Smooth muscle cell (in vitro differentiated cells): Measurements from ENCODE around the gene COASY. TPM values are rescaled to one million over a fixed set of nuclear protein-coding genes. Genes with fewer than 3 reads are reported as not detected.

ENCODE experiments used
- DNase-seq: peaks from one replicate; lab custom pipeline; 2025; ENCODE audit not compliant: unreplicated experiment; lab: John Stamatoyannopoulos, UW
- H2AFZ ChIP-seq: fragments of 200-600 bp; sonication (generic); 2 replicates; pipeline ENCODE4 v1.6.0; 2016; ENCODE audit warnings: antibody characterized with exemption, low read depth, mild to moderate bottlenecking
- H3F3A ChIP-seq: fragments of 200-600 bp; sonication (generic); 2 replicates; pipeline ENCODE4 v1.6.0; 2017; ENCODE audit warnings: antibody characterized with exemption, low read depth
- H3K27ac ChIP-seq: fragments of 200-600 bp; sonication (generic); 2 replicates; pipeline ENCODE4 v1.5.1; 2016; ENCODE audit warnings: low read depth, mild to moderate bottlenecking
- H3K27me3 ChIP-seq: fragments of 200-600 bp; sonication (generic); 2 replicates; pipeline ENCODE4 v1.6.1; 2016; ENCODE audit warnings: low read depth, mild to moderate bottlenecking
- H3K36me3 ChIP-seq: fragments of 200-600 bp; sonication (generic); 2 replicates; pipeline ENCODE4 v1.5.1; 2016; ENCODE audit warnings: low read depth
- H3K4me1 ChIP-seq: fragments of 200-600 bp; sonication (generic); 2 replicates; pipeline ENCODE4 v1.5.1; 2016; ENCODE audit warnings: low read depth
- H3K4me2 ChIP-seq: fragments of 200-600 bp; sonication (generic); 2 replicates; pipeline ENCODE4 v1.6.0; 2016; ENCODE audit warnings: mild to moderate bottlenecking
- H3K4me3 ChIP-seq: fragments of 200-600 bp; sonication (generic); 2 replicates; pipeline ENCODE4 v1.5.1; 2016; ENCODE audit warnings: mild to moderate bottlenecking
- H3K79me2 ChIP-seq: fragments of 200-600 bp; sonication (generic); 2 replicates; pipeline ENCODE4 v1.6.0; 2016; ENCODE audit warnings: low read depth, mild to moderate bottlenecking
- H3K9ac ChIP-seq: fragments of 200-600 bp; sonication (generic); 2 replicates; pipeline ENCODE4 v1.6.0; 2016; ENCODE audit warnings: low read depth
- H3K9me3 ChIP-seq: fragments of 200-600 bp; sonication (generic); replicated peaks from 2 replicates; pipeline ENCODE4 v1.5.1; 2016; ENCODE audit warnings: low read depth
- H4K20me1 ChIP-seq: fragments of 200-600 bp; sonication (generic); 2 replicates; pipeline ENCODE4 v1.6.0; 2016; ENCODE audit warnings: low read depth
- CTCF ChIP-seq: fragments of 200-600 bp; sonication (generic); IDR thresholded peaks from 2 replicates; pipeline ENCODE4 v1.5.1; 2017; ENCODE audit warnings: borderline replicate concordance, mild to moderate bottlenecking, antibody characterized with exemption; ENCODE audit not compliant: insufficient read depth, poor library complexity, severe bottlenecking
- WGBS: methylation state at CpG from one replicate; pipeline ENCODE4 v1.1.7; 2016; ENCODE audit warnings: low lambda C conversion rate; 5-methylcytosine and 5-hydroxymethylcytosine counted together
- polyA plus RNA-seq: library from polyadenylated mRNA; unstranded; fragments of >200 nt; fragmentation: Nextera tagmentation; extraction: Ambion mirVana; gene quantifications from 2 replicates; pipeline ENCODE4 v1.2.1, GENCODE V29; 2016
- total RNA-seq: library from RNA; depleted of rRNA; stranded (reverse); fragments of >200 nt; gene quantifications from 2 replicates; pipeline ENCODE4 v1.2.3, GENCODE V29; 2014

COASY gene
- total and polyA plus RNA-seq, 2 experiments from 2014 or later: 23.2 to 68.2 TPM

GRCh38 chr17:42518755-42519545, 43.0 kb upstream of the COASY start:
- Histone ChIP-seq H2AFZ (no peak overlapping the region), H3K4me3 (no peak overlapping the region), H3K4me2 (peak overlapping the region; percentile 71), H3K79me2 (no peaks in the 10 kb centered on the region), H3K27me3 (no peaks in the 10 kb centered on the region), H3K4me1 (peaks cover 36% of the 10 kb centered on the region), H3F3A (peaks cover 13% of the 10 kb centered on the region), H3K9me3 (no peaks in the 10 kb centered on the region), H4K20me1 (no peaks in the 10 kb centered on the region), H3K9ac (peak overlapping the region; percentile 91), H3K36me3 (no peaks in the 10 kb centered on the region), H3K27ac (peak overlapping the region; percentile 98)
- DNase-seq: no peak
- WGBS: 79% methylated on average over 6 of the region's 6 CpGs
- TF ChIP-seq CTCF: no peak

DNA sequence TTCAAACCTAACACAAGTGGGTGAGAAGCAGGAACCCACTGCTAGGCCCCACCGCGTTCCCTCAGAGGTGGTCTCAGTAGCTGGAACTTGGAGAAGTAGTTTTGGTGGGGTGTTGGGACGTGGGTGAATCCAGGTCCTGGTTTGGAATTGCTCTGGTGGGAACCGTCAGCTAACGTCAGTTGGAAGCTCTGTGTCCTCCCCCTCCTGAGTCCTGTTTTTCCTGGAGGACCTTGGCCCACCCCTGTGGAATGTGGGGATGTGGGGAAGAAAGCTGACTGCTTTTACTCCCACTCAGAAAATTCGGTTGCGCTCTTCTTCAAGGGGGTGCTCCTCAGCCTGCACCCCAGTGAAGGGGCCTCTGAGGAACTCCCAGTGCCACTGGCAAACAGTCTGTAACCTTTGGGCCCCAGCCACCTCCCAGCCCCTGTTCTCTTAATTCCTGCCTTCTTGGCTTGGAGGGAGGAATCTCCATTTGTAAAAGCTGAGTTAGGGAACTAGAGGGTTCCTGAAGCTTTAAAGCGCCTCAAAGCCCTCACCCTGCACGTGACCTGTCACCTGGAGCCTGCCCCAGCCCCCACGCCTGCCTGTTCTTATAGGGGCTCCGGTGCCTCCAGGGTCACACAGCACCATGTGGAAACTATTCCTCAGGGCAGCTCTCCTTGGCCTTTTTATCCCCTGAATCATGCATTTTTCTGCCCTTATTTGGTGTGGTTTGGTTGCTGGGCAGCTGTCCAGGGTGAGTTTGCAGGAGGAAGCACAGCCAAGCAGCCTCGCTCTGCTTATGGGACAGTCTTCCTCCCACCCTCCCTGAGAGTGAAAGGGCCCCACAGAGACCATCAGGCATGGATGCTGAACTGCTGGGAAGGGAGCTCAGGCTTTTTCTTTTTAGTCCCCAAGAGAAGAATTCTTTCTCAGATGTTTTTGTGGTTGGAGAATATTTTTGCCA, 42.1 kb upstream of the COASY start:
- H3F3A ChIP-seq: peaks cover 13% of the 10 kb centered on the region
- H3K4me2 ChIP-seq: peak overlapping the region; percentile 71
- no peaks in the 10 kb centered on the region for H3K36me3 ChIP-seq
- TF ChIP-seq CTCF: no peak
- H3K27me3 ChIP-seq: no peaks in the 10 kb centered on the region
- H3K79me2 ChIP-seq: no peaks in the 10 kb centered on the region
- no peak overlapping the region for H2AFZ ChIP-seq
- H3K9me3 ChIP-seq: no peaks in the 10 kb centered on the region
- peak; percentile 35 for DNase-seq
- H3K4me1 ChIP-seq: peaks cover 36% of the 10 kb centered on the region
- peak overlapping the region; percentile 91 for H3K9ac ChIP-seq
- H3K4me3 ChIP-seq: no peak overlapping the region
- WGBS: 16% methylated on average over 12 of the region's 12 CpGs
- no peaks in the 10 kb centered on the region for H4K20me1 ChIP-seq
- H3K27ac ChIP-seq: peak overlapping the region; percentile 98

- DNase-seq: no peak
- TF ChIP-seq CTCF: peak; percentile 33
- H3K4me2 ChIP-seq: peak overlapping the region; percentile 69
- no peaks in the 10 kb centered on the region for H3K36me3 ChIP-seq
- peak overlapping the region; percentile 37 for H3K9ac ChIP-seq
- peak overlapping the region; percentile 98 for H3K27ac ChIP-seq
- H3K27me3 ChIP-seq: no peaks in the 10 kb centered on the region
- H4K20me1 ChIP-seq: no peaks in the 10 kb centered on the region
- H2AFZ ChIP-seq: no peak overlapping the region
- H3F3A ChIP-seq: peaks cover 13% of the 10 kb centered on the region
- no peak overlapping the region for H3K4me3 ChIP-seq
- peaks cover 36% of the 10 kb centered on the region for H3K4me1 ChIP-seq
- WGBS: 28% methylated on average over 9 of the region's 9 CpGs
- no peaks in the 10 kb centered on the region for H3K79me2 ChIP-seq
- H3K9me3 ChIP-seq: no peaks in the 10 kb centered on the region
Observed at GRCh38 chr17:42520540-42520951, 41.4 kb upstream of the COASY start.
